Stimulated activated CD4-positive, alpha-beta T cell treated with anti-CD3 and anti-CD28 coated beads, Interleukin-4, amount 100 ng/mL, for 1 hour (primary cell): Measurements from ENCODE around the gene DAAM2.

Source experiments
- DNase-seq: peaks from one replicate; pipeline ENCODE4 v3.0.0-alpha.2; 2020

The DAAM2 gene

DNA sequence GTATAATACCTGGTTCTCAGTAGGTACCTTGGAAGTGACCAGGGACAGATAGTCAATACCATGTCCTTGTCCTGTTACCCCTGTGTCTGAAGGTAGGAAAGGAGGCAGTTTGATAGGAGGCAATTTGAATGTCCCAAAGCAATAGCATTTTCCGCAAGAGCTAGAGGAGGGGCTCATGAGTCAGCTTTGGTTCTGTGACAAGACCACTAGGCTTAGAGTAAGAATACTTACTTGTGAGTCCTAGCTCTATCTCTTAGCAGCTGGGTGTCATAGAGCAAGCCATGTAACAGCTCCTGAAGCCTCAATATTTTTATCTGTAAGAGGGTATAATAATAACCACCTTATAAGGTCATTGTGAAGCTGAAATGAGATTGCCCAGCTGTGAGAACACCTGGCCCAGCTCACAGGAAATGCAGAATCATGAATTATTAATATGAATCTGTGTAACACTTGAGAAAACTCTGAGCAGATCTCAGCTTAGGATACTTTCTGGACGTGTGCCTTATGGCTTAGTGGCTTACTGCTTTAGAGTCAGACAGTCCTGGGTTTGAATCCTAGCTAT lies 58.6 kb downstream of the DAAM2 start:
- DNase-seq: no peak

DNA sequence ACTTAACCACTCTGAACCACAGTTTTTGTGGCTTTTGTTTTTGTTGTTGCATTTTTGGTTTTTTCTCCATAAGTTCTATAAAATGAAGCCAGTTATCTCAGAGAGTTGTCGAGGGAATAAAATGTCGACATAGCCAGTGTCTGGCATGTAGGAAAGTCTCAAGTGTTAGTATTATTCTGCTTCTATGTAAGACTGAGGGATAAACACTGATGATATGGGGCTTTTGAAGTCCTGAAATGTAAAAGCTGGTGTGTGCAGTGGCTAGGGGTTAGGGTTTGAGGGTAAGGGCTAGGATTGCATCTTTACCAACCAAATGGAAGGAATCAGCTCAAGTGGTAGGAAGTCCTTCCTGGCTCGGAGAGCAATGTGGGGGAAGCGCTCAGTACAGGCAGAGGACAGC lies 59.2 kb downstream of the DAAM2 start:
- no peak for DNase-seq

DNA sequence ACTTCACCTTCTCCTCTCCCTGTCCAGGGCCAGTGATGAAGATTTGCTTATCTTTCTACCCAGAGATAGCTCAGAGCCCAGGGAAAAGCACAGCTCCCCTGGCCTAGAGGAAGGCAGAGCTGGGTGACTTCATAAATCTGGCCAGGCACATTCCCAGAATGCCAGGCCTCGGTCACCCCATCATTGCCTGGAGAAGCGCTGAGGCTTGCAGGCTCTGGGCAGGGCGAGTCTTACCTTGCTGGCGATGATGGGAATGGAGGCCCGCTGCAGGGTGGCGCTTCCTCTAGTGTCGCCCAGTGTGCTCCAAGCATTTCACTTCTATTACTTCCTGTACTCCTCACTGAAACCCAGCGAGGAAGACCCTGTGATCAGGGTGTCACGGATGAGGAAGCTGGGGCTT lies 60.1 kb downstream of the DAAM2 start:
- no peak for DNase-seq

DNA sequence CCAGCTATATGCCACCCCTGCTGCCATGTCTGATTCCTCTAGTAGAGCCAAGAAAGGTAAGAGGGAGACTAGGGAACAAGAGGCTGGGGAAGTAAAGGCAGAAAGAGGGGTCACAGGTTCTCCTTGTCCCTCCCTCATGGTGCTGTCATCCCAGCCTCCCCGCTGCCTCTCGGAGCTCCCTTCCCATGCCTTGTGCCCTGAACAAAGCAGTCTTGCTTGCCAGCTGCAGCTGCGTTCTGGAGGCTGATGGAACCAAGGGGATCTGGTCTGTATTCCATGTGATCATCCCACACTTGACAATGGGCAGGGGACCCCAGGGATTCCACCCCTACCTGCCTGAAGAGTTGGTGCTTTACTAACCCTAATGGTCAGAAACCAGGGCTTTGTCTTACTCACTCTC lies 61.4 kb downstream of the DAAM2 start:
- no peak for DNase-seq

DNA sequence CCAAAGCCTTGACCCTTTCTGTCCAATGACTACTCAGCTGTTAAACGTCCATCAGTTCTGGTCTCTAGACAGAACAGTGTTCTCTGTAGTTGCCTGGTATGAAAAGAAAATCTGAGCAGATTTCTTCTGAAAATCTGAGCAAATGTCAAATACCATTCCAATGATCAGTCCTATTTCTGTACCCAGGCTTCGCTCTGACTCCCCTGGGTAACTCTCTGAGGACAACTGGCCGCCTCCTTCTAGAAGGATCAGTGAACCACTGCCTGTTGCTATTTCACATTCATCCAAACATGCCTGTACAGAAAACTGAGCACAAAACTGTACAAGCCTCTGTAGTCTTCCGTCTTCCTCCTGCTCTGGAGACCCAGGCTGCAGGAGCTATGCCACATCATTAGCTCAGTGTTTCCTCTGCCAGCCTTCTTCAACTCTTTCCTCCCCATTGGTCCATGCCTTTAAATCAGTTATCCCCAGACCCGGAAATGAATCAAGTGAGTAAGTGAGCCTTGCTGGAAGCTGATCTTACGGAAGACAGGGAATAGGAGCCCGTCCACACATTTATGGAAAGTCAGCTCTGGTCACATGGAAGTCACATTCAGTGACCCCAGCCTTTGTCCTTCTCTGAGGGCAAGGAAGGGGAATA lies 63.3 kb downstream of the DAAM2 start:
- no peak for DNase-seq

DNA sequence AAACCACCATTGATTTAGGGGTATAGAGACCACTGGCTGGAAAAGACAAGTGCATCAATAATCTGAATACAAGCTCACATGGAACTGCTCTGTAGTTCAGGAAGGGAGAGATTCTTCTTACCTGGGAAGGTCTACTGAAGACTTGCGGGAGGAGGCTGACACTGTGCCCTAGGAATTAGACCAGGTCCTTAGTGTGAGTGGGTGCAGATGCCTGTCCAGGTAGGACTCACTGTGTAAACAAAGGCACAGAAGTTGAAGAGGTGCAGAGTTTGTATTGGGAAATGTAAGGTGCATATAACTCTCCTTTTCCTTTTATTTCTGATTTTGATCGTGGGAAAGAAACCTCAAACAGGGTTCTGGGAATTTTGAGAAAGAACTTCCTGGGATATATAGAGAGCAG lies 66.8 kb downstream of the DAAM2 start:
- no peak for DNase-seq

DNA sequence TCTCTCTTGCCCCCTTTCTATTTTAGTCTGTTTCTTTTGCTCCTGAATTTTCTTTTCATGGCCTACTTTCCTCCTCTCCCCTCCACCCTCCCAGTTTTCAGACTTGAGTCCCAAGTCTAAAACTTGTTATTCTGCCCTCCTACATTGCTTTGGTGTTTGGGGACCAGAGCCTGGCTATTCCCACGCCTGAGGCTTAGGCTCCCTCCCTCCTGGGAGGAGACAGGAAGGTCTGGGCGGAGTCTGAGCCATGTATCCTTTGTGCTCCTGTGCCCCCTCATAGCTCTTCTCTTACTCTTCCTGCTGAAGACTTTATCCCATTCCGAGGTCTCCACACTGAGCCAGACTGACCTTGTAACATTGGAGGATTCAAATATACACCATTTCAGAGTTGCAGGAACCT lies 69.5 kb downstream of the DAAM2 start:
- no peak for DNase-seq

DNA sequence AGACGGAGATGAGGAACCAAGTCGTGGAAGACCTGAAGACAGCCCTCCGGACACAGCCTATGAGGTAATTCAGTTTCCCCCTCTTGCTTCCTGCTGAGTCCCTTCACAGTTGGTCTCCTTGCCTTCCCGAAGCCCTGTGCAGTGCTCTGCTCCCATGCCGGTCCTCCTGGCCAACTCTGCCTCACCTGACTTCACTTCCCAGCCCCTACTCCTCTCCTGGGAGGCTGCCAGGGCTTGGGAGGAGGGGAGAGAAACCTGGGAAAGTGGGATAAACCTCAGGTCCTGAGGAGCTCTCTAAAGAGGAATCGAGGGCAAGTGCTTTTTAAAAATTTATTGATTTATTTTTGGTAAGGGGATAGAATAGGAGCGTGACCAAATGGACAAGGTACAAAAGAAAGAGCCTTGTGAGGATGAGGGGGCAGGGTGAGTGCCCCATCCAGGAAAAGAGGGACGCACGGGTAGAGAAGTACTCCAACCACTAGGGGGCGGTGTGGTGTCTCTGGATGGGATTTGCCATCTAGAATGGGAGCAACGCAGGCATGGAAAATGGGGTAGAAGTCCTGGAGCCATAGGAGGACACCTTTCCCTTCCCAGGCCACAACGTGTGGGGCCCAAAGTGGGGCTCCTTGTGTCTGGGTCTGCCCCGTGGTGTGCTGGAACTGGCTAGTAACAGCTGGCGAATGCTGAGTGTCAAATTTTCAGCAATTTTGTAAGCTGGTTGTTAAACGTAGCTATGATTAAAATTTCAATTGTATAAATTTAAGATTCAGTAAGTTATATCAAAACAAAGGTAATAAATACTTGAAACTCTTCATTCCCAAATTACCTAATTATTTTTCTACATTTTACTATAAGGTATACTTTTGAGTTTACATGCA lies 73.1 kb downstream of the DAAM2 start:
- peak; percentile 51 for DNase-seq

DNA sequence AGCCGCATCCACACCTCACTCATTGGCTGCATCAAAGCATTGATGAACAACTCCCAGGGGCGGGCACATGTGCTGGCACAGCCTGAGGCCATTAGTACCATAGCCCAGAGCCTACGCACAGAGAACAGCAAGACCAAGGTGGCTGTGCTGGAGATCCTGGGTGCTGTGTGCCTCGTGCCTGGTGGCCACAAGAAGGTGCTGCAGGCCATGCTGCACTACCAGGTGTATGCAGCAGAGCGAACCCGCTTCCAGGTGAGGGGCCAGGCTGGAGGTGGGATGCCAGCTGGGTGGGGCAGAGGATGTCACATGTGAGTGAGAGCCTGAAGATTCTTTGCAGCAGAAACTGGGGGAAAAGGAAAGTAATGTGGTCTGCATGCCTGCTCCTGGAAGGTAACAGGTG lies 75.4 kb downstream of the DAAM2 start:
- no peak for DNase-seq

DNA sequence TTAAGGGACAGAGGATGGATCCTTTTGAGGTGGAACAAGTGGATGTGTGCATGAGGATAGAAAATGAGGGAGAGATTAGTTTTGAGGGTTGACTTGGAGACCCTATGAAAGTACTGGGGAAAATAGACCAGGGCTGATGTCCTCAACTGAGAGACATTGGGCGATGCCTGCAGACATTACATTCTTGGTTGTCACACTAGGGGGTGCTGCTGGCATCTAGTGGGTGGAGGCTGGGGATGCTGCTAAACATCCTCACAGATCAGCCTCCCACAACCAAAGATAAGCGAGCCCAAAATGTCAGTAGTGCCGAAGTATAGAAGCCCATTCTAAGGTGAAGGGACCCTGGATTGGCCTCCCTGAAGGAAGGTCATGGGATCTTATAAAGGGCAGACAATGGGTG lies 78.8 kb downstream of the DAAM2 start:
- no peak for DNase-seq

DNA sequence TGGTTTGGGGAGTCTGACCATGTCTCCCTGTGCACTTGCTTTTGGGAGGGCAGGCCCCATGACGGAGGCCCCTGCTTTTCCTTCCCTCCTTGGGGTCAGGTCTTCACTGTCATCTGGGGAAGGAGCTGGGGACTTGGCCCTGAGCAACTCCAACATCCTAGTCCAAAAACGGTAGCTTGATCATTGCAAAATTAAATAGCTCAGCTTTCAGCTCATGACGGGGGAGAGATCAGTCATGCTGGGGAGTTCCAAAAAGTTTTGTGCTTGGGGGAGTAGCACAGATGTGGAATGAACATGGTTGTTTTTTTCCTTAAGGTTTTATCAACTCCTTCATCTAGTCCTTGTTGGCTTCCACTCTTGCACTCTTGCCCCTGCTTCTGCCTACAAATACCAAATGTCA lies 81.3 kb downstream of the DAAM2 start:
- DNase-seq: no peak

DNA sequence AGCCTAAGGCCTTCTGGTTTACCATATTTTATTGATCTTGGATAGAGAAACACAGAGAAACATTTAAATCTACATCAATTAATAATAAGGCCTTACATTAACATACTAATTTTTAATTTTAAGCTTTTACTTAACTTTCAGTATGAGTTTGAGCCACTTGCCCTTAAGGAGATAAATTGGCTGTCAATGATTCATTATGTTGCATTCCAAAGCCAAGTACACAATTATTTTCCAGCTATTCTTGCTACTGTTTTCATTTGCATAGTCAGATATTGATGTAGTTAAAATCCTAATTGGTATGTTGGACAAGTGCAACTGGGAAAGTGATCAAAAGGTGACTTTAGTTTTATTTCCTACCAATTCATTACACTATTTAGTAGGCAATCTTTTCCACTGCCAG lies 83.9 kb downstream of the DAAM2 start:
- no peak for DNase-seq

DNA sequence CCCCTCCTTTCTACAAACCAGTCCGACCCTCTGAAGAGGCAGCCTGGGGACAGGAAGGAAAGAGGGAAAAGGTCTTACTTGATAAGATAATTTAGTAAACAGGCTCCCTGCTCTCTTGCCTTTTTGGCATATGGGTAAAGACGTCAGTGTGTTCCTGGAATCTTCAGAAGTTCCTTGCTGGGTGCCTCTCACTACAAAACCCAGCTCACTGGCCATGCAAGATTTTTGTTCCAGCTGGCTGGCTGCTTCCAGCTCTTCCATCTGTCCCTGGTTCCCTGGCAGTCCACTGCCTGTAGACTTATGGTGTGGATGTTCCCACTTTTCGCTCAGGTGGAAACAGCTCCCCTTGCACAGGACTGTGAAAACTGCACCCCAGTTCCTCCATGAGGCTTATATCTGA lies 84.7 kb downstream of the DAAM2 start:
- DNase-seq: no peak

DNA sequence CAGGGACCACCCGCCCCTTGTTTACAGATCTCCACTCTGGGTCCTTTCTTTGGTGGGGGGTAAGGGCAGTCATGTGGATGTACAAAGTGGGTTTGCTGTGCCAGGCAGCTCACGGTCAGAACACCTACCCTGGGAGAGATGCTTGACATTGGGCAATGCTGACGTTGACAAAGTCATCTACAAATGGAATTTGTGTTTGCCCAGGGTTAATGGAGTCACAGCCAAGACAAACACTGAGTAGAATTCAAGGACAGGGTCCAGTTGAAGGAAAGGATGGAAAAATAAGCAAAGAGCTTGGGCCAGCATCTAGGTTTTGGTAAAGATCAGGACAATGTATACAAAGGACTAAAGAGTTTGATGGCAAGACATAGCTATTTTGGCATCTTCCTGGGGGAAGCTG lies 87.4 kb downstream of the DAAM2 start:
- DNase-seq: no peak

DNA sequence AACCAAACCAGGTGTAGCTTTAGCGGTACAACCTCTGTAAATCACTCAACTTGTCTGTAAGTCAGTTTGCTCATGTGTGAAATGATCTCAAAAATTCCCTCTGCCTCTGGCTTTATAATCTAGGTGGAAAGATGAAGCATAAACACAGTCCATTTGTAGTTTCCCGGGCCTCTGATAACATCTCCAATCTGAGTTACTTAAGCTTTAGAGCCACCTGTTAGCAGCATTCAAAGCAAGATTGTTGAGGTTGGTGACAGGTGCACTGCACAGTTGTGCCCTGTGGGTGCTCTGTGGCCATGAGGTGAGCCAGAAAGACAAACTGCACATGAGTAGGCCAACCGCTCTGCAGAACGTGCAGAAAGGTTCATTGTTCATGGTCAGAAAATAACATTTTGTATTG lies 88.4 kb downstream of the DAAM2 start:
- no peak for DNase-seq

DNA sequence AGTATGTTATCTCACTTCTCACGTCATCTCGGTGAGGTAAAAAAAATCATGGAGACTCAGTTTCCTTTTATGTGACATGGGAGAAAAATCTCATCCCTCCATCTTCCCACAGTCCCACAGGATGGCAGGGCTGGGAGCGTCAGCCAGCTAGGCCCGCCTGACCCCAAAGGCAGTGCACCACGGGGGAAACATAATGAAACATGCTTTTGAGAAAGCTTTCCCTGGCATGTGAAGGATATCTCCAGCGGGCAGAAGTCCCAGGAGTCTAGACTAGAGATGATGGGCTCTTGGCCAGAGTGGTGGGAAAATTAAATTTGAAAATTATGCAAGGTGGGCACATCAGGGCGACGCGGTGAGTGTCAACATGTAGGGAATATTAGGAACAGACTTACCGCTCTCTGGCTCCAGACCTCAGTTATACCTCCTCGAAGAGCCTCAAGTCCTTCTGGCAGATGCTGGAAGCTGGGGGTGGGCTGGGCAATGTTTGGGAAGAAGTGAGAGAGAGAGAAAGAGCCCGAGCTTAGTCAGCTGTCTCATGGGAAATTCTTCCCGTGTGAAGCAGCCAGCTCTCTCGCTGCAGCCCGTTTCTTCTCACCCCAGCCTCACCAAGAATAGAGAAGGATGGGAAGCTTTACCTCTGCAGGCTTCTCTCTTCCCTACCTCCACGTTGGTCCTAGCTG lies 89.8 kb downstream of the DAAM2 start:
- no peak for DNase-seq

DNA sequence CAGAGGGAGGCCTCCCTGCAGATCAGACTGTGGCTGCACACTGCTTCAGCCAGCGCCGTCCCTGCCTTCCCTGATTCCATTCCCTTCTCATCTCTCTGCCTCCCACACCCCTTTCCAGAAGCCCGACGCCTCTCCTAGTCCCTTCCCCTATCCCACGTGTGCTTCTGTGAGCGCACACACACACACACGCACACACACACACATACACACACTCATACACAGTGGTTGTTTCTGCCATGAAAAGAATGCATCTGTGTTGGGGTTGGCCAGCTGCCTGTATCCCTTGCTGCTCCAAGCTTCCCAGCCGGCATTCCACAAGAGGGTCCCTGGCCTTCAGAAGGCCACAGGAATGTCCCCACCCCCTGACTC lies 90.3 kb downstream of the DAAM2 start:
- DNase-seq: no peak

DNA sequence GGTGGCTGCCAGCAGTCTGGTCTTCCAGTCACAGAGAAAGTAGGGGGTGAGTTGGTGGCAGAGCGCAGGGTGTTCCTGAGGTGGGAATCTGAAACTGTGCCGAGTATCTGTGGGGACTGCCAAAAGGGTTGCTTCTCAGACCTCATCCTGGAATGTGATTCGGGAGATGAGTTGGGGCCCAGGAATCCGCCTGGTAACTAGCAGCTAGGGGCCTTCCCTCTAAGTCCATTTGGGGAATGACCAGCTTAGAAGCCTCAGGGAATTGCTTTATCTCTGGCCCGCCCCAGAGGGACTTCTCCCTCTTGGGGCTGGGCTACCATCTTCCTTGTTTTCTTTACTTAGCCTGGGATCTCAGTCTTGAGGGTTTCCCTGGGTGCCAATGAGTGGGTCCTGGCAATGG lies 92.5 kb downstream of the DAAM2 start:
- no peak for DNase-seq

DNA sequence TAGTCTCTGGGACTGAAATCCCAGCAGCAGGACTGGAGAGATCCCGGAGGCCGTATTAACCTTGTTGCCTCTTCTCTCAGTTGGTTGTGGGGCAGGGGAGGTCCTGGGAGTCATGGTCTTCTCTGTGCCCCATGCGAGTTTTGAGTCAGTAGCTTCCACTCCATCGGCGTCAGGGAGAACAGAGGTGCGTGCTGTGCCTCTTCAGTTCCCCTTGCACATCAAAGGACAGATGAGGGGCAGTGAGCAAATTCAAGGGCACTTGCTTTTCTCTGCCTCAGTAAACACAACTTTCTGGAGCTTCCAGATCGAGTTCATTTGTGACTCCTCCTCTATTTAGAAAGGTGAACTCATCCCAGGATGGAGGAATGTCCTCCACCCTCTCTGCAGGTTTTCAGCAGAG lies 93.5 kb downstream of the DAAM2 start:
- DNase-seq: no peak

DNA sequence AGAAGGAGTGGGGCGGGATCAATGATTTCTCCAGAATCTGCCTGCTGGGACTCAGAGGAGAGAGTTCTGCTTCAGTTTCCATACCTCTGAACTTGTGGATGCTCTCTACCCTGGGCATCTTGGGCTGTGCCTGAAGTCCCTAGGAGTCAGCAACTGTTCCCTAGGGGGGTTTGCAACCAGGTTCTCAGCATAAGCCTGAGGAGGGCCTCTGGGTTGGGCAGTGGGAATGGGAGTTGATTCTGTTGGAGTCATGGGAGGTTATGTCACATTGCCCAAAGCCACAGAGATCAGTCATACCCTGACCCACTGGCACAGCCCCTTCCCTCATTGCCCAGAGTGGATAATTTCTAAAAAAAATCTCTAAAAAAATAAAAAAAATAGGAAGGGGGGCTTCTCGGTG lies 94.7 kb downstream of the DAAM2 start:
- no peak for DNase-seq

DNA sequence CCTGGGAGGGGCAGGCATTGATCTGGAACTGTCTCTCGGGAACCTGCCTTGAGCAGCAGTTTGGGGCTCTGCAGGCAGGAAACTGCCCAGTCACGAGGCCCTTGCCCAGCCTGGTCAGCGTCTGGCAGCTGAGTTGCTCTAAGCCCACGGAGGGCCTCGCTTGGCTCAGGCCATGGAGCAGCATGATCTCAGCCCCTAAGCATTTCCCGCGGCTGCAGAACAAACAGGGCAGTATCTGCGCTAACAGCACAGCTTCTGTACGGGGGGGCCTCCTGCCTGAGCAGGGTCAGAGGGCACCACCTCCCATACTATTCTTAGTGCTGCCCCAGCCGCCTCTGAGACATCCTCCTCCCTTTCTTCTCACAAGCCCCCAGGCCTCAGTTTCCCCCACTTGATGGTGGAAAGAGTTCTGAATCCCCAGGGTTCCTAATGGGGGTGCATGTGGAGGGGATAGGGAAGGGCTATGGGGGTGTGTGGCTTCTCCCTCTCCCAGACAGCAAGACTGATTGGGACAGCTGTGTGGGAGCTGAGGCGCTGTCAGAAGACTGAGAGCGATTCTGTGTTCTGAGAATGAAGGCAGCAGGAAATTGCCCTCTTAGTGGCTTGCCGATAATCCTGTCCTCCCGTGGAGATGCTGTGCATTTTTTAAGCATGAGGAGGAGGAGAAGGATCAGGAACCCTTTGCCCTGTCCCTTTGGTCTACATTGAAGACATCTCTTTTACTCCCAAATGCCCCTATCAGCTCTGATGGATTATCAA lies 95.7 kb downstream of the DAAM2 start:
- no peak for DNase-seq

DNA sequence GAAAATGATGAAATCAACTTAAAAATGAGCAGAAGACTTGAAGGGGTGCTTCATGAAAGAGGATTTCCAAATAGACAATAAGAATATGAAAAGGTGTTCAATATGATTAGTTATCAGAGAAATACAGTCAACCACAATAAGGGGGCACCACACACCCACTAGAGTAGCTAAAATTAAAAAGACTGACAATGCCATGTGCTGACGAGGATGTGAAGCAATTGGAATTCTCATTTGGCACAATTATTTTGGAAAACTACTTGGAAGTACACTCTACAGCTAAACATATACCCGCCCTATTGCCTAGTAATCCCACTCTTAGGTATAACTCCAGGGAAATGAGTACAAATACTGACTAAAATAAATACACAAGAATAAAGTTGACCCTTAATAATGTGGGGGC lies 97.1 kb downstream of the DAAM2 start:
- DNase-seq: no peak

DNA sequence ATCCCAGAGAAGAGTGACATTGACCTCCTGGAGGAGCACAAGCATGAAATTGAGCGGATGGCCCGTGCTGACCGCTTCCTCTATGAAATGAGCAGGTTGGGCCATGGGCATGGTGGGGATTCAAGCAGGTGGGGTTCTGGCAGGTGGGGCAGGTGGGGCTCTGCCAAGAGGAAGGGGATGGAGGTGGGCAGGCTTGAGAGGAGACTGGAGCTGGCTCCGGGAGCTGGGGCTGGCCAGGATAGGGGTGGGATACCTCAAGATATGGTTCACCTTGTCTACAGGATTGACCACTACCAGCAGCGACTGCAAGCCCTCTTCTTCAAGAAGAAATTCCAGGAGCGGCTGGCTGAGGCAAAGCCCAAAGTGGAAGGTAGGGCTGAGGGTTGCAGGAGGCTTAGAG lies 99.2 kb downstream of the DAAM2 start:
- DNase-seq: no peak
